Measurements from ENCODE around the gene ZNF43.
A peak's percentile ranks its signal among the peaks of the same experiment; 100 is the strongest.
"Not testable (repeated sequence)": the region's sequence is repeated elsewhere in the genome, so short reads cannot be mapped to it uniquely, and the experiment has no call there.

Gene ZNF43

DNA sequence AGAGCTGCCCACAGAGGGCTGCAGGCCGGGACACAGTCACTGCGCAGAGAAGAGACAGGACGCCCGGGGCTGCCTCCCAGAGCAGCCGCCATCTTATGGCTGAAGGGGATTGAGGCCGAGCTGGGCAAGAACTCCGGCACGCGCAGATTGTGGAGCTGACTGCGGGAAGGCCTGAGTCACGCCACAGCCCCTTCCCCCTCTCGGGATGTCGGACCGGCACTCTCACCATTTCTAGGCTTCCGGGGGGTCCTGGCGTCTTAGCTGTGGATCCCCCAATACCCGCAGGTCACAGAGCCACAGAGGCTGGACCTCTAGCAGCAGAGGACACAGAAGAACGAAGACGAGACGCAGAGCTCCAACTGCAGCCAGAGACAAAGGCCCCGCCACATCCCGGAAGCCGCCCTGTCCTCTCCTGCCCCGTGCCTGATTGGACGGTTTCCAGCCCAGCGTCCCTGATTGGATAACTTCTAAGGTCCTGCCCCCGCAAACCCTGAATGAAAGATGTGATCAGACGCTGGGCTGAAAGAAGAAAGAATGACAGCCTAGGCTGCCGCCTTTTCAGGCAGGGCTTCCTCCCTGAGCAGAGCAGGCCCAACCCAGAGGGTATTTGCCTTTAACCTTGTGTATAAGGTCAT, at the start of gene ZNF43:
ZNF43 (minus strand) TSS at position 373 of the 635 bp plus-strand sequence; CDS start at position 229, 144 bp downstream.
- TF ChIP-seq, protein P1, sequence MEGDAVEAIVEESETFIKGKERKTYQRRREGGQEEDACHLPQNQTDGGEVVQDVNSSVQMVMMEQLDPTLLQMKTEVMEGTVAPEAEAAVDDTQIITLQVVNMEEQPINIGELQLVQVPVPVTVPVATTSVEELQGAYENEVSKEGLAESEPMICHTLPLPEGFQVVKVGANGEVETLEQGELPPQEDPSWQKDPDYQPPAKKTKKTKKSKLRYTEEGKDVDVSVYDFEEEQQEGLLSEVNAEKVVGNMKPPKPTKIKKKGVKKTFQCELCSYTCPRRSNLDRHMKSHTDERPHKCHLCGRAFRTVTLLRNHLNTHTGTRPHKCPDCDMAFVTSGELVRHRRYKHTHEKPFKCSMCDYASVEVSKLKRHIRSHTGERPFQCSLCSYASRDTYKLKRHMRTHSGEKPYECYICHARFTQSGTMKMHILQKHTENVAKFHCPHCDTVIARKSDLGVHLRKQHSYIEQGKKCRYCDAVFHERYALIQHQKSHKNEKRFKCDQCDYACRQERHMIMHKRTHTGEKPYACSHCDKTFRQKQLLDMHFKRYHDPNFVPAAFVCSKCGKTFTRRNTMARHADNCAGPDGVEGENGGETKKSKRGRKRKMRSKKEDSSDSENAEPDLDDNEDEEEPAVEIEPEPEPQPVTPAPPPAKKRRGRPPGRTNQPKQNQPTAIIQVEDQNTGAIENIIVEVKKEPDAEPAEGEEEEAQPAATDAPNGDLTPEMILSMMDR (IDR thresholded peaks at IDR 0.05; ENCODE audit: extremely low read depth, missing control alignments): no peak
- DNase-seq (ENCODE audit: low spot score): peak; percentile 81

DNA sequence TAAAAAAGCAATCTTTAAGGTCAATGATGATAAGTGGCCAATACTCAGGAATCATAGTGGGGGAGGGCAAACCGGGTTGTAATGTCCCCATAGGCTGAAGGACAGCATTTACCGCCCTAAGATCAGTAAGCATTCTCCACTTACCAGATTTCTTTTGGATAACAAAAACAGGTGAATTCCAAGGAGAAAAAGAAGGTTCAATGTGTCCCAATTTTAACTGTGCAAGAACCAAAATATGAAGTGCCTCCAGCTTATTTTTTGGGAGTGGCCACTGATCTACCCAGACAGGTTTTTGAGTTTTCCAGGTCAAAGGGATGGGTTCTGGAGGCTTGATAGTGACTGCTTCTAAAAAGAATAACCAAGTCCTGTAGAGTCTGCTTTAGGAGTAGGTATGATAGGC, 49.5 kb upstream of the ZNF43 start:
- DNase-seq (ENCODE audit: low spot score): not testable (repeated sequence)

DNA sequence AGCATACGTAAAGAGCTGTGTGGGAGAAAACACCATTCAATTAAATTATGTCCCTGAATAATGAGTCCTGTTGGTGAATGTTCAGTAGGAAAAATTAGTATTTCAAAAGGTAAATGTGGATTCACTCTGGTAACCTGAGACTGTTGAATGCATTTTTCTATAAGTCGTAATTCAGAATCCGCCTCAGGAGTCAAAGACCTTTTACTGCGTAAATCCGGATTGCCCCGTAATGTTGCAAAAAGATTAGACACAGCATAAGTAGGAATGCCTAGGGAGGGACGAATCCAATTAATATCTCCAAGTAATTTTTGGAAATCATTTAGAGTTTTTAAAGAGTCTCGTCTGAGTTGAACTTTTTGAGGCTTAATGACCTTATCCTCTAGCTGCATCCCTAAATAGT, 48.8 kb upstream of the ZNF43 start:
- DNase-seq (ENCODE audit: low spot score): not testable (repeated sequence)

DNA sequence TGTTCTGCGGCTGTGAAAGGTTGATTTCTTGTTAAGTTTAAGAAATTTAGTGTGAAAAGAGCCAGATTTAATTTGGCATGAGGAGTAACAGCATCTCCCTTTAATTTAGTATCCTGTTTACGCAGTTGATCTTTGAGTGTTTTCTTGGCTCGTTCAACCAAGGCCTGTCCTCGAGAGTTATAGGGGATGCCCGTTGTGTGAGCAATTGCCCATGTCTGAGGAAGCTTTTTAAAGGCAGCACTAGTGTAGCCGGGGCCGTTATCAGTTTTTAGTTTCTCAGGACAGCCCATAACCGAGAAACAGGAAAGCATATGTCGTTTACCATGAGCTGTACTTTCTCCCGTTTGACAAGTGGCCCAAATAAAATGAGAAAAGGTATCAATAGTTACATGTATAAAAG, 47.5 kb upstream of the ZNF43 start:
- no peak for DNase-seq (ENCODE audit: low spot score)
- TF ChIP-seq, protein P1 (IDR thresholded peaks at IDR 0.05; ENCODE audit: extremely low read depth, missing control alignments): no peak

DNA sequence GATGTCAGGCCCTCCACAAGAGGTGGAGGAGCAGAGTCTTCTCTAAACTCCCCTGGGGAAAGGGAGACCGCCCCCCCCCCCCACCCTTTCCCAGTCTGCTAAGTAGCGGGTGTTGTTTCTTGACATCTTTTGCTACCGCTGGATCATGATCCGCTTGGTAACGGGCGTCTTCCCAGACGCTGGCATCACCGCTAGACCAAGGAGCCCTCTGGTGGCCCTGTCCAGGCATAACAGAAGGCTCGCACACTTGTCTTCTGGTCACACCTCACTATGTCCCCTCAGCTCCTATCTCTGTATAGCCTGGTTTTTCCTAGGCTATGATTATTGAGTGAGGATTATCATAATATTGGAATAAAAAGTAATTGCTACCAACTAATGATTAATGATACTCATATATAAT, 44.8 kb upstream of the ZNF43 start:
- DNase-seq (ENCODE audit: low spot score): not testable (repeated sequence)

DNA sequence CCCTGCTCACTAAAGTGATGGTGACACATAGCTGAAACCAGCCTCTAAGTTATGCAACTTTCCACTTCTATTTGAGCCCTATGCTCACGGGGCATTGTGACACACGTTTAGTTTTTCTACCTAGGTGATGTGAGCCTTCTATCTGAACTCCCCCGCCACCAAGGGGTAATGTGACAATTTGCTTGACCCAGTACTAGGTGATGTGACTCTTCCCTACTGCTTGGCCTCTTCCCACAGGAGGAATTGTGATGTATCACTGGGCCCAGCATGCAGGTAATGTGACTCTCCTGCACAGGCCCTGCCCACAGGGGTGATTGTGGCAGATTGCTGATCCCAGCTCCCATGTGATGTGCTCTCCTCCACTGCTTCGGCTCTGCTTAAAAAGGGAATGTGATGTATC, 42.7 kb upstream of the ZNF43 start:
- DNase-seq (ENCODE audit: low spot score): no peak
- TF ChIP-seq, protein P1 (IDR thresholded peaks at IDR 0.05; ENCODE audit: extremely low read depth, missing control alignments): no peak

DNA sequence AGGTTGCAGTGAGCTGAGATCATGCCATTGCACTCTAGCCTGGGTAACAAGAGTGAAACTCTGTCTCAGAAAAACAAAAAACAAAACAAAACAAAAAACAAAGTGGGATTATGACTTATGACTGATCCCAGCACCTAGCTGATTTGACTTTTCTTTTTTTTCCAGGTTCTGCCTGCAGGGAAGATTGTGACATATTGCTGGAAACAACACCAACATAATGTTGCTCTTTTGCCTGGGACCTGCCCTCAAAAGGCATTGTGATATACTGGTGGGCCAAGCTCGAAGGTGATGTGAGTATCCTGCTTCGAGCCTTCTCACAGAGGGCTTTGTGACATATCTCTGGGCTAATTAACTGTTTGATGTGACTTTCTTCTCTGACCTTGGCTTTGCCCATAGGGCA, 42.0 kb upstream of the ZNF43 start:
- TF ChIP-seq, protein P1 (IDR thresholded peaks at IDR 0.05; ENCODE audit: extremely low read depth, missing control alignments): no peak
- no peak for DNase-seq (ENCODE audit: low spot score)

DNA sequence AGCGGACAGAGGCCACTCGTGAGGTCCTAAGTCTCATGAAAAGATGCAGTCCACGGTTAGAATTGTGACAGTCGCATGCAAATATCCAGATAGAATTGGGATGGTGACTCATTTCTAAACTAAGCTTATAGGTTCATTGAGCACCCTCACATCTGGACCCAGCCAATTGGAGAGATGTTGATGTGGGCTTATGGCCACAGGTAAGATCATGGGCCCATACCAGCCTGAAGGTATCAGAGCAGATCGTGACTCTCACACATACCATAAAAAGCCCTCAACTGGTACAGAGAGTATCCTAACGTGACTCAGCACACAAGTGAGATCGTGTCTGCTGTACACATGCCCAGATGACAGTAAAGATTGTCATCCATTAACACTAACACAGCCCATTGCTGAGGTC, 40.6 kb upstream of the ZNF43 start:
- not testable (repeated sequence) for DNase-seq (ENCODE audit: low spot score)

DNA sequence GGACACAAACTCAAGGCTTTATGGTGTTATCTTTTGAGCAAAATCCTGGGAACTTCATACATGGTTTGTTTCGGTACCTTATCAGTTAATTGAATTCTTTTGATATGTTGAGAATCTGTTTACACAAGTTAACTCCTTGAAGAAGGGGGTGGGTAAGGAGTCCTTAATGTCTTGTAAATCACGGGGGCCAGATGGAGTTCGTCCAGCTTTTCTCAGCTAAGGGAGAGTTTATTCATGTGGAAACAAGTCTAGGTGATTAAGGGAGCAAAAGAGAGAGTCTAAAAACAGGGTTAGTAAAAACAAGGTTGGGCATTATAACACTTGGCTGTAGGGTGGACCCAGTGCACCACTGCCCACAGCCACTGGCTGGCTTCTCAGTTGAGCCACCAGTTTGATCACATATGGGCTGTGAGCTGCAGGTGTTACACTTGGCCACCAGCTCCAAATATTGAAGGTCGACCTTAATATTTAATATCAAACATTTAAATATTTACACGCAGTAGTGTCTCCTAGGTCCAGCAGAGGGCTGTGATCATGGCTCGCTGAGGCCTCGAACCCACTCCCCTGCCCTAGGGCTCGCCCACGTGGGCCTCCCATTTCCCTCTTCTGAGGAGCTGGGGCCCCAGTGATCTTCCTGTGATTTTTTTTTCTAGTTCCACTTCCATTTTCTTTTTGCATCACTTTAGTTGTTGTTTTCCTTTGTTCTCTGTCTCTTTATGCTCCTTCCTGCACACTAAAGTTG, 21.0 kb upstream of the ZNF43 start:
- DNase-seq (ENCODE audit: low spot score): no peak
- TF ChIP-seq, protein P1 (IDR thresholded peaks at IDR 0.05; ENCODE audit: extremely low read depth, missing control alignments): no peak

Data from GM20000 (cell line).